Testis (tissue), 2 donors: Measurements from ENCODE around the gene LNPEP.

Source experiments
- CTCF ChIP-seq, 3 experiments: fragments of 450-650 bp in 2 of 3; fragments of 200-600 bp in 1 of 3; sonication (generic) in 1 of 3; IDR thresholded peaks; one replicate each; pipeline ENCODE4 v1.5.1; 2016 to 2019; ENCODE audit warnings: antibody characterized with exemption in 3 of 3, mild to moderate bottlenecking in 2 of 3, moderate library complexity in 1 of 3
- POLR2A ChIP-seq: fragments of 450-650 bp; IDR thresholded peaks from one replicate; pipeline ENCODE4 v1.6.1; 2017; ENCODE audit warnings: antibody characterized with exemption, mild to moderate bottlenecking, moderate library complexity

- no peak for TF ChIP-seq CTCF (IDR thresholded peaks at IDR 0.05)
- TF ChIP-seq POLR2A: no peak
Observed at GRCh38 chr5:97010606-97011005, 74.7 kb downstream of the LNPEP start.
